HFF-Myc (cell line): ENCODE data around the gene GRIK4.

Experiments
- DNase-seq: peaks from one replicate; pipeline ENCODE4 v3.0.0-alpha.2; 2011; ENCODE audit warnings: low read depth; ENCODE audit errors: extremely low read depth
- H3K4me3 ChIP-seq: replicated peaks from 2 replicates; pipeline ENCODE4 v1.5.1; 2011; ENCODE audit warnings: low read depth, mild to moderate bottlenecking, control low read depth, low read length
- TF ChIP-seq, protein P1 (sequence below): IDR thresholded peaks from 2 replicates; pipeline ENCODE4 v1.5.1; 2012; ENCODE audit warnings: mild to moderate bottlenecking, low read depth, low read length, control low read depth; ENCODE audit errors: missing control alignments

GRIK4 gene

DNA sequence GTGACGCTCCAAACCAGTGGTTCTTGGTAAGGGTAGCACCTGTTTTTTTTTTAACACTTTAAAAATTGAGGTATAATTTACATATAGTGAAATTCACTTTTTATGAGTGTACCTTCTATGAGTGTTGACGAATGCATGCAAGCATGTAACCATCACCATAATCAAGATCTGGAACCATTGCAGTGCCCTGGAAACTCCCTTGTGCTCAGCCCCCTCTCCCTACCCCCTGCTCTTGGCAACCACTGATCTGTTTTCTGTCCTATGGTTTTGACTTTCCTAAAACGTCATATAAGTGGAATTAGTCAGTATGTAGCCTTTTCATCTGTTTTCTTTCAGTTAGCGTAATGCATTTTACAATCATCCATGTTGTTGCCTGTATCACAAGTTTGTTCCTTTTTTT is 212.2 kb downstream of the GRIK4 start:
- no peak for DNase-seq
- H3K4me3 ChIP-seq, result no peak overlapping the region
- TF ChIP-seq, protein P1, sequence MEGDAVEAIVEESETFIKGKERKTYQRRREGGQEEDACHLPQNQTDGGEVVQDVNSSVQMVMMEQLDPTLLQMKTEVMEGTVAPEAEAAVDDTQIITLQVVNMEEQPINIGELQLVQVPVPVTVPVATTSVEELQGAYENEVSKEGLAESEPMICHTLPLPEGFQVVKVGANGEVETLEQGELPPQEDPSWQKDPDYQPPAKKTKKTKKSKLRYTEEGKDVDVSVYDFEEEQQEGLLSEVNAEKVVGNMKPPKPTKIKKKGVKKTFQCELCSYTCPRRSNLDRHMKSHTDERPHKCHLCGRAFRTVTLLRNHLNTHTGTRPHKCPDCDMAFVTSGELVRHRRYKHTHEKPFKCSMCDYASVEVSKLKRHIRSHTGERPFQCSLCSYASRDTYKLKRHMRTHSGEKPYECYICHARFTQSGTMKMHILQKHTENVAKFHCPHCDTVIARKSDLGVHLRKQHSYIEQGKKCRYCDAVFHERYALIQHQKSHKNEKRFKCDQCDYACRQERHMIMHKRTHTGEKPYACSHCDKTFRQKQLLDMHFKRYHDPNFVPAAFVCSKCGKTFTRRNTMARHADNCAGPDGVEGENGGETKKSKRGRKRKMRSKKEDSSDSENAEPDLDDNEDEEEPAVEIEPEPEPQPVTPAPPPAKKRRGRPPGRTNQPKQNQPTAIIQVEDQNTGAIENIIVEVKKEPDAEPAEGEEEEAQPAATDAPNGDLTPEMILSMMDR, result no peak

DNA sequence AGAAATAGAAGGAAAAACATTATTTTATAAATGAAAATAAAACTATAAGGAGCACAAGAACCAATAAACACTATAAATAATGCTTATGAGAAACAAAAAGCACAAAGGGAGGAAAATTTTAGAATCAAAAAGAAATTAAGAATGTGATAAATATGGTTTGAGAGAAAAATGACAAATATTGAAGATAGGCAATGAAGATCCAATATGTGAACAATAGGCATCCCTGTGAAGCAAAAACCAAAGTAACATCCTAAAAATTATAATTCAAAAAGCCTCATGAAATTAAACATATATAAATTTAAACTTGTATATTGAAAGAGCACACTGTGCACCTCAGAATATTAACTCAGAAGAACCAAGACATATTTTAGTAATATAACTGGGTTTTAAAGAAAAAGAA is 216.2 kb downstream of the GRIK4 start:
- no peak overlapping the region for H3K4me3 ChIP-seq
- DNase-seq, result no peak
- TF ChIP-seq, protein P1, result no peak

DNA sequence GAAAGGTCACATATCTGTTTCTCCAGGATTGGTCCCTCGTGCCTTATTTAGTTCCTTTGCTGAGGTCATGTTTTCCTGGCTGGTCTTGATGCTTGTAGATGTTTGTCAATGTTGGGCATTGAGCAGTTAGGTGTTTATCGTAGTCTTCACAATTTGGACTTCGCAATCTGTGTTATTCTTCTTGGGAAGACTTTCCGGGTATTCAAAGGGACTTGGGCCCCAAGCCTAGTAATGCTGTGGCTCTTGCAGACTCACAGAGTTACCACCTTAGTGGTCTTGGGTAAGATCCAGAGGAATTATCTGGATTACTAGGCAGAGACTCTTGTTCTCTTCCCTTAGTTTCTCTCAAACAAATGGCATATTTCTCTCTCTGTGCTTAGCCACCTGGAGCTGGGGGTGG is 223.5 kb downstream of the GRIK4 start:
- TF ChIP-seq, protein P1, result no peak
- DNase-seq, result no peak
- H3K4me3 ChIP-seq, result no peak overlapping the region

DNA sequence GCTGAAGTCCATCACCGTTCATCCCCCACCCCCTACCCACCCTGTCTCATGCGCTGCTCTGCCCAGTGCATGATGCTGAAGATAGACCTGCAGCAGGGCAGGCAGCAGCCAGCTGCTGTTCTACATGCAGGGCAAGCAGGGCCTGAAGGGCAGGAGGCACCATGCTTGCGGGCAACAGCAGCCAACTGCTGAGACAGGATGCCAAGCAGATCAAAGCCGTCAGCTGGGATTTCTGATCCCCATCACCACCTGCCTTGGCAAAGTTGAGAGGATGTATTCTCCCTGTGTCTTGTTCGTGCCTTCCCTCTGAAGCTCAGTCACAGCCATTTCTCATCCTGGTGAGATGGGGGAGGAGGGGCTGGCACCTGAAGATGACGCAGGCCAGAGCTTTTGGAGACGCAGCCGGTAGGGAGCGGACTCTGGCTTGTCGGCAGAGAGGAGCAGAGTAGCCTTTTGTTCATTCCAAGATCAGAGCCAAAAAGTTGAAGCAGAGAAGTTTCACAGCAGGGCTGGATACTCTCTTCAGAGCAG is 227.0 kb downstream of the GRIK4 start:
- no peak overlapping the region for H3K4me3 ChIP-seq
- TF ChIP-seq, protein P1, result no peak
- DNase-seq, result no peak

DNA sequence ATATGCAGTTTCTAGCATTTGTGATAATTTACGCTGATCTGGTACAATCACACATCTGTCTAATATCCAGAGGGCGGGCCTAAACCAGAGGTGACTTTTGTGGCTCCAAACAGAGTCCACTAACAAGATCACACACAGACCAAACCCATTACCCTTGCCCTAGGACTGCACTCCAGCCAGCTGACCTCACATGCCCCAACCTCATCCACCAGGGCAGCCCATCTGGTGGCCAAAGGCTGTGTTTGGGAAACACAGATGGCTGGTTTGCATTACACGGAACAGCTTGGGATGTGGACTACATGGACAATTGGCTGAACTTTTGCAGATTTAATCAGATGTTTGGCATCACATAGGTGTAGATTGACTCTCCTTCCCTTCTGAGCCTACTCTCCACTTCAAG is 228.2 kb downstream of the GRIK4 start:
- no peak for DNase-seq
- no peak overlapping the region for H3K4me3 ChIP-seq
- TF ChIP-seq, protein P1, result no peak

DNA sequence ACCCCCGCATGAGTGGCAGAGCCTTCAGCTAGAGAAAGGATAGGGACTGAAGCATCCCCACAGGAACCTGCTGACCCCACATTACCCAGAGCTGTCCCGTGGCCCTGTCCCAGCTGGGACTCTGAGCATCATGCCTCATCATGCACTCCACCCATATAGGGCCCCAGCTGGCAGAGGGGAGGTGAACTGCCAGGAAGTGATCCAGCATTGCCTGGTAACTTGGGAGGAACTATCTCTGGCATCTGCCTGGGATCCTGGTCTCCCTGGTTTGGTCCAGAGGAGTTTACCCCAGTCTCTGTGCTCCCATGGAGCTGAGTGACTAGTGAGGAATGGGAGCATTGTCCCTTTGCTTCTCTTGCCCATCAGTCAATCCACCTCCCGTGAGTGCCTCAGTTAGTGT is 228.8 kb downstream of the GRIK4 start:
- TF ChIP-seq, protein P1, result no peak
- H3K4me3 ChIP-seq, result no peak overlapping the region
- no peak for DNase-seq
